ENCODE results near the gene IL2RG.

GRCh38 chrX:71109051-71109450, 2.3 kb downstream of the IL2RG start:
- no peak for TF ChIP-seq EZH2 (IDR thresholded peaks at IDR 0.05; ENCODE audit: borderline replicate concordance, insufficient read depth, low read depth, low read length, poor library complexity, severe bottlenecking)
- TF ChIP-seq CTCF (IDR thresholded peaks at IDR 0.05) = no peak

Measured in B cell (primary cell).